Measurements from ENCODE around the gene WDHD1.

GRCh38 chr14:54976316-54976715 lies 50.6 kb downstream of the WDHD1 start:
- TF ChIP-seq CTCF (IDR thresholded peaks at IDR 0.05) (no peak), EP300 (IDR thresholded peaks at IDR 0.05) (no peak), POLR2A (IDR thresholded peaks at IDR 0.05) (no peak)

All from upper lobe of left lung (tissue), 4 donors.